Retina (tissue), 1 donor: ENCODE data around the gene MR1.

Source experiments
- DNase-seq: peaks from one replicate; pipeline ENCODE4 v3.0.0-alpha.2; 2016

The MR1 gene

DNA sequence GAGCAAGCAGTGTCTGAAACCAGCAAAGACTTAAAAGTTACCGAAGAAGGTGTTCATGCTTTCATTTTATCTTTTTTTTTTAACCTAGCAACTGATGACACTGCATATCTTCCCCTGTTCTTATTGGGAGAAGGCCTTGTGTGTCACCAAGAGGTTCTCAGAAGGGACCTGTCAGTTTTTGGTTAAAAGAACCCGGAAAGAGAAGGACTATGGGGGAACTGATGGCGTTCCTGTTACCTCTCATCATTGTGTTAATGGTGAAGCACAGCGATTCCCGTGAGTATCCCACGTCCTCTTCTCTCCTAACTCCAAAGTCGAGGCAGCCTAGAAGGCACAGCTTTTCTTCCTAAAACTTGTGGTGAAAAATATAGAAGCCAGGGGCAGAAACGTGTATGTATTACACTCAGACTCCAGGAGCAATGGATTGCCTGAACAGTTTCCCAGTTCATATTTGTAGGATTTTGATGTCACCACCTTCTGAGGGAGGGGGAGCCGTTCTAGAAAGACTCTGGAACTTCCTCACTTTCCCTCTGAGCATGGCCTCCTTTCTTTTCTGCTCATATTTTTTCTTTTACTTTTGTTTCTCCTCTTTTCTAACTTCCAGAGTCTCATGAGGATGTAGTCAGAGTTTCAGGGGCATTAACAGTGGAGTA, at the start of gene MR1:
Gene MR1, plus strand, starts transcription at position 185 of the 653 bp plus-strand sequence. Its CDS starts 25 bp downstream, at position 210.
- peak; percentile 41 for DNase-seq

GRCh38 chr1:180988253-180988752, 45.5 kb upstream of the MR1 start:
- DNase-seq, result no peak

DNA sequence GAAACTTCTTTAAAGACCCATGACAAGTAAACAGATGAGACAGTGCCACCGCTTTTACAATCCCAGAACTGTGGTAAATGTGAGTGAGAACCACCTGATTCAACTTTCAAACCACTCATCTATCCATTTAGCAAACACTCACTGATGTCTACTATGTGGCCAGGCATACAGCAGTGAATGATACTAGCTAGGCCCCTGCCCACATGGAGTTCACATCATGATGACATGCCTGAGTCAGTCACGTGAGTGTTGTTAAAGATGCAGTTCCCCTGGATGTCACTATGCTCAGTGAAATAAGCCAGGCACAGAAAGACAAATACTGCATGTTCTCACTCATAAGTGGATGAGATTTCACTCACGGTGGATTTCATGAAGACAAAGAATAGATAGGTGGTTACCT, 39.5 kb upstream of the MR1 start:
- no peak for DNase-seq

GRCh38 chr1:180997843-180998504, 35.8 kb upstream of the MR1 start:
- no peak for DNase-seq

DNA sequence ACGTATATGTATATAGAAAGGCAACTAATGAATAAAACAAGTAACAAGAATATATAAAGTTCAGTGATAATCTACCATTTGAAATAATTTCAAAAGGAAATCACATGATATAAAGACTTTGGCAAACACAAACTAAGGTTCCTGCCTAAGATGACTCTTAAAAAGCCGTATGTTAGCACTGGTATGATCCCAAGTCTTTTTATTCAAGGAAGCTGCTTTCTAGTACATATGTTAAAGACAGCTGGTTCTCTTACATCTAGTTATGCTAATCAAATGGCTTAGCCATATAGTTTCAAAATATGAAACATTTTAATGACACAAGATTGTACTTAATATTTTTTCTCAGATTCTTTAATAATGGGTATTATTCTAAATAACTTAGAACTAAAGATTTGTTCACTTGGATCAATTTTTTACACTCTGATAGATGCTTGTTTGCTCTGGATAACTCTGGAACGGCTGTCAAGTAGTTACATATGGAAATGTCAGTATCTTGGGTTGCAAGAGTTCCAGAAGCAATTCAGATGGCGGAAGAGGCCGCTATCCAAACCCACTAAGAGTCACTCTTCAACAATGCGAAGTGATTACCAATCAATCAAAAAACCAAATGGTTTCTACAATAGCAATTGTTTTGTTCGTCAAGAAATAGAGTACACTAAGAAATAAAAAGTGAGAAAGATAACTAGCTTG, 32.5 kb upstream of the MR1 start:
- DNase-seq, result no peak

GRCh38 chr1:181002582-181003172, 31.1 kb upstream of the MR1 start:
- no peak for DNase-seq

GRCh38 chr1:181010789-181011188, 23.0 kb upstream of the MR1 start:
- DNase-seq, result no peak

- no peak for DNase-seq
Measured at GRCh38 chr1:181011301-181012202, 22.2 kb upstream of the MR1 start.

- no peak for DNase-seq
Measured at GRCh38 chr1:181012203-181012745, 21.5 kb upstream of the MR1 start.

DNA sequence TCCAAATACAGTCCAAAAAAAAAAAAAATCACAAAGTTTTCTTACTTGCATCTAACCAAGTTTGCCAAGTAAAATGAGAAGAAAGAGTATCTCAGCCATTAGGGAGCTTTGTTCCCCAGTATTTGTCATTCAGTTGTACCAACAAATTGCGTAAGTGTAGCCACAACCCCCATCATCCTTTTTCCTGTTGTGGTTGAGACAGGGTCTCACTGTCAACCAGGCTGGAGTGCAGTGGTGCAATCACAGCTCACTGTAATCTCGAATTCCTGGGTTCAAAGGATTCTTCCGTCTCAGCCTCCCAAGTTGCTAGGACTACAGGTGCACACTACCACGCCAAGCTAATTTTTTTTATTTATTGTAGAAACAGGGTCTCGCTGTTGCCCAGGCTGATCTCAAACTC, 20.6 kb upstream of the MR1 start:
- no peak for DNase-seq

DNA sequence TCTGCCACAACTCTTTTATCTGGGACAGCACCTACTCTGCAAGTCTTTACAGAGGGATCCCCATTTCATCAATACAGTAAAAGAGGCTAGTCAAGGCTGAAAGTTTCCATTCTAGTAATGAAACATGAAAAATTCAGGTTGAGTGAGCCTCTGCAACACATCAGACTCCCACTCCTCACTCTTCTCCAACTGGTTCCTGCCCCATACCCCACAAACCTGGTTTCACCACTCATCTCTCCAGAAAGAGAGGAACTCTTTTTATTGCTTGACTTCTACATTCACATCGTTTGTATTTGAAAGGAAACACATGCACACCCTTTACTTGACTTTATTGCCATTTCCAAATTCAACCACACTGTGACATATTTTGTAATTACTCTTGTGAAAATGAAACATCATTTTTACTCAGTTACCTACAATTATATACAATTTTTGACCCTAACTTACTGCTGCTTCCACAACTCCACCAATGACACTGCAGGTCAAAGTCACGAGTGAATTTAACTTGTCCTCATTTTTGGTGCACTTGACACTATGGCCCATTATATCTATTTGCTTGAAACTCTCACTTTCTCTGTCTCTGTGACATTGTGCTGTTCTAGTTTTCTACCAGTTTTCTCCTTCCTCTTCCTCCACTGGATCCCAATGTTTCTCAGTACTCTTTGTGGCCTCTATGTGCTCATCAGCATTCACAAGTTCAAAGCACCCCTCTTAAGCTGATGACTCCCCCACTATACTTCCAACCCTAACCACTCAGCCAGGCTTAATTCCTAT, 19.1 kb upstream of the MR1 start:
- DNase-seq, result no peak

- DNase-seq, result no peak
Measured at GRCh38 chr1:181015251-181015615, 18.6 kb upstream of the MR1 start.

GRCh38 chr1:181016563-181016962, 17.2 kb upstream of the MR1 start:
- DNase-seq, result no peak

DNA sequence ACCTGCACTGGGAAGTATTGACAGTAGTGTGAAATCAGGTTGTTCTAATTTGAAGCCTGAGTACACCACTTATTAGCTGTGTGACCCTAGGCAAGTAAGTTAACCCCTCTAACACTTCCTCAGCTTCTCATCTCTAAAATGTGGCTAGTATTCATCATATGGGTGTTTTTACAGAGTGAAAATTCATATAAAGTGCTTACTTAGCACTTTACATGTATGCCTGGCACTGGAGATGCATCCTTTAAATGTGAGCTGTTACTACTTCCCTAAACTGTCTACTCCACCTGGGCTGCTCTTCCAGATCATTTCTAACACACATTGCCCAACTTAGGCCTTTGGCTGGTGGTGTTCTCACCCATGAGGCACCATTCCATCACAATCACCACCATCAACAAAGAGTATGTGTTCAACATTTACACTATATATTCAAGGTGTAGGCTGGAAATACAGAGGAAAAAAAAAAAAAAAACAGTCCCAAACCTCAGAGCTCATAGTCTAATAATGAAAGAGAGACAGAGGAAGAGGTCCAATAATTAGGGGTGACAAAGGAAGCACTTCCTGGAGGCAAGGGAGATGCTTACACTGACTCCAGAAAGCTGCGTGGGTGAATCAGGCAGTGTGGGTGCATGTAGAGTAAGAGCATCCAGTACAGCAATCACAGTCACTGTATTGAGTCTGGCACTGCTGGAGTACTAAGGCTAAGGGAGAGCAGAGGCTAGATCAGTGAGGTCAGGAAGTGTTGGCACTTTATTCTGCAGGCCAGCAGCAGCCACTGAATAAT, 14.7 kb upstream of the MR1 start:
- DNase-seq, result no peak

DNA sequence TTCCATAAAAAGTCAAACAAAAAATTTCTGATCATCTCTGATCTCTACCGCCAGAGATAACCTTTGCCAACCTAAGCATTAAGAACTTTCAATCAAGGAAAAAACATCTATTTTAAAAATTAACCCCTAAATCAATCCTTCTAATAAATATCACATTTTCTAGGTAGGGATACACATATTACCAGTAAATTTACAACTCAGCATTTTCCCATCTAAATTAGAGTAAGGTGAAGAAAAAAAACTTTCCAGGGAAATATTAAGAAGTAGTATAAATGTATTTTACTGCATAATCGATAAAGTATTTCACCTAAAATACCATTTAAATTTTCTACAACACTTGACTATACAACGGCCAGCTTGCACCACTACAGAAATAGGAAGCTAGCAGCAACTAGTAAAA, 12.6 kb upstream of the MR1 start:
- no peak for DNase-seq

GRCh38 chr1:181021811-181022434, 11.9 kb upstream of the MR1 start:
- no peak for DNase-seq

DNA sequence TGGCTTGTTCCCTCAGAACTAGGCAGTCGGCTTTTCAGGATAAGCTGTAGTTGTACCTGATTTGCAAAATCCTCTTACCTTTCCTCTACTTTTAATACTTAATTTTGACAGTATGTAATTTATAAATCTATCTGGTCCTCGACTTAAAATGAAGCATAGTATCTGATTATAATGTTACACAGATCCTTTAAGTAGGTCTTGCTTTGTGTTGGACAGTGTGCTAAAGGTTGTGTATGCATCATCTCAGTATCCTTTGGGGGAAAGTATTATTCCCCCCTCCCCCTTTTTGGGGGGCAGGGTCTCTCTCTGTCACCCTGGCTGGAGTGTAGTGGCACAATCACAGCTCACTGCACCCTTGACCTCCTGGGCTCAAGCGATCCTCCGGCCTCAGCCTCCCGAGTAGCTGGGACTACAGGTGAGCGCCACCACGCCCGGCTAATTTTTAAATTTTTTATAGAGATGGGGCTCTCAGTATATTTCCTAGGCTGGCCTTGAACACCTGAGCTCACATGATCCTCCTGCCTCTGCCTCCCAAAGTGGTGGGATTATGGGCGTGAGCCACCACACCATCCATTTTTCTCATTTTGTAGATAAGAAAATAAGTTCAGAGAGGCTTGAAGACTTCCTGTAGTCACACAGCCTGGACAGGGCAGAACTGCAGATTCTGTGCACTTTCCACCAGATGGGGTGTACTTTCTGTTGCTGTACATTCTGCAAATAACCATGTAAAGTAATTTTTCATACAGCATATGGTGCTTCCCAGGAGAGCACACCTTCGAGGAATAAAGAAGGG, 10.3 kb upstream of the MR1 start:
- no peak for DNase-seq

DNA sequence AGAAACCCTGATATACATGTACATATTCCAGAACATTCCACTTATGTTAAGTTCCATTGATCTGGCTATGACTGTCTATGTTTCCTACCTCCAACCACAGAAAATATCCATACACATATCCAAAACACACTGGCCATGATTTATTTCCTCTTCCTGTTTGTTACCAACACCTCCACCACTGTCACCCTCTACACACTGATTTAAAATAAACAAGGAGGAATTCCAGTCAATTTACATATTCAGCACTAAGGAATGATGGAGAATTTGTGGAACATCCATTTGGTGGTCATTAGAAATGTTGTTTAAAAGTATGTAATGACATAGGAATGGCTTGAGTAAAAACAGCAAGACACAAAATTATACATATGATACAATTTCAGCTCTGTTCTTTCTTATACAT, 5.6 kb upstream of the MR1 start:
- no peak for DNase-seq

- no peak for DNase-seq
Measured at GRCh38 chr1:181028615-181029014, 5.2 kb upstream of the MR1 start.
